CD14-positive monocyte (primary cell): ENCODE measurements around the gene SLC25A22. TPM values are rescaled to one million over a fixed set of nuclear protein-coding genes. Genes with fewer than 3 reads are reported as not detected.

ENCODE experiments used
- DNase-seq, 3 donors: peaks; one replicate each; pipeline ENCODE4 v3.0.0-alpha.2; 2011 to 2022
- H2AFZ ChIP-seq: 2 replicates; pipeline ENCODE4 v1.6.0; 2012; ENCODE audit warnings: mild to moderate bottlenecking, low read depth, low read length, inconsistent platforms; ENCODE audit not compliant: insufficient read depth, poor library complexity, severe bottlenecking
- H3K27ac ChIP-seq, 2 donors: 1 replicate in 1 of 2; 2 replicates in 1 of 2; pipeline ENCODE4 v1.5.1; 2012 to 2013; ENCODE audit warnings: low read length in 2 of 2, control low read depth in 1 of 2, inconsistent platforms in 1 of 2, low read depth in 1 of 2, mild to moderate bottlenecking in 1 of 2
- H3K27me3 ChIP-seq, 2 donors: one replicate each; pipeline versions ENCODE4 v1.6.0 to v1.6.1; 2011 to 2013; ENCODE audit warnings: low read length in 2 of 2; ENCODE audit not compliant: control insufficient read depth in 2 of 2, insufficient read depth in 2 of 2
- H3K36me3 ChIP-seq, 2 donors: replicated peaks in 1 of 2; 1 replicate in 1 of 2; 2 replicates in 1 of 2; pipeline versions ENCODE4 v1.5.1 to v1.6.1; 2012 to 2013; ENCODE audit warnings: low read length in 2 of 2, control low read depth in 1 of 2, inconsistent platforms in 1 of 2, mild to moderate bottlenecking in 1 of 2; ENCODE audit not compliant: insufficient read depth in 2 of 2, control insufficient read depth in 1 of 2
- H3K4me1 ChIP-seq, 2 donors: 1 replicate in 1 of 2; 2 replicates in 1 of 2; pipeline versions ENCODE4 v1.5.1 to v1.6.1; 2012 to 2013; ENCODE audit warnings: low read length in 2 of 2, control low read depth in 1 of 2, inconsistent platforms in 1 of 2, mild to moderate bottlenecking in 1 of 2, moderate library complexity in 1 of 2; ENCODE audit not compliant: insufficient read depth in 2 of 2, control insufficient read depth in 1 of 2
- H3K4me2 ChIP-seq: replicated peaks from 2 replicates; pipeline ENCODE3; 2012; ENCODE audit warnings: low read length, moderate library complexity, mild to moderate bottlenecking; ENCODE audit not compliant: poor library complexity, severe bottlenecking; ENCODE audit errors: extremely low read depth
- H3K4me3 ChIP-seq, 3 experiments: fragments of 200-600 bp in 1 of 3; sonication (generic) in 1 of 3; replicated peaks in 1 of 3; 1 replicate in 2 of 3; 2 replicates in 1 of 3; pipeline ENCODE4 v1.5.1; 2011 to 2013; ENCODE audit warnings: low read length in 3 of 3, mild to moderate bottlenecking in 3 of 3, control low read depth in 2 of 3, low read depth in 2 of 3, inconsistent platforms in 1 of 3, moderate library complexity in 1 of 3
- H3K79me2 ChIP-seq: 2 replicates; pipeline ENCODE4 v1.6.0; 2012; ENCODE audit warnings: mild to moderate bottlenecking, control low read depth, inconsistent platforms, low read length, moderate library complexity; ENCODE audit not compliant: insufficient read depth
- H3K9ac ChIP-seq: 2 replicates; pipeline ENCODE4 v1.6.0; 2017; ENCODE audit warnings: low read length, mild to moderate bottlenecking; ENCODE audit not compliant: insufficient read depth, poor library complexity, severe bottlenecking
- H3K9me3 ChIP-seq, 2 donors: replicated peaks in 1 of 2; 1 replicate in 1 of 2; 2 replicates in 1 of 2; pipeline versions ENCODE4 v1.5.1 to v1.6.1; 2012 to 2013; ENCODE audit warnings: low read length in 2 of 2, control low read depth in 1 of 2; ENCODE audit not compliant: control insufficient read depth in 1 of 2, insufficient read depth in 1 of 2
- H4K20me1 ChIP-seq: 2 replicates; pipeline ENCODE4 v1.6.0; 2012; ENCODE audit warnings: mild to moderate bottlenecking, low read length, control low read depth, moderate library complexity; ENCODE audit not compliant: insufficient read depth
- H3K27ac Mint-ChIP-seq, 7 donors: one replicate each; pipeline ENCODE4 v1.8.0; 2020; ENCODE audit warnings: mild to moderate bottlenecking in 7 of 7, mixed read lengths in 7 of 7, moderate library complexity in 6 of 7, inconsistent platforms in 2 of 7
- H3K27me3 Mint-ChIP-seq, 3 donors: one replicate each; pipeline ENCODE4 v1.8.0; 2021 to 2022; ENCODE audit warnings: low read depth in 3 of 3, mild to moderate bottlenecking in 3 of 3, mixed read lengths in 3 of 3, moderate library complexity in 3 of 3, inconsistent platforms in 1 of 3
- H3K36me3 Mint-ChIP-seq, 2 donors: one replicate each; pipeline ENCODE4 v1.8.0; 2020; ENCODE audit warnings: mixed read lengths in 2 of 2, inconsistent platforms in 1 of 2, mild to moderate bottlenecking in 1 of 2
- H3K4me1 Mint-ChIP-seq: one replicate; pipeline ENCODE4 v1.8.0; 2020; ENCODE audit warnings: mild to moderate bottlenecking, mixed read lengths
- H3K4me3 Mint-ChIP-seq, 2 donors: one replicate each; pipeline ENCODE4 v1.8.0; 2020; ENCODE audit warnings: mild to moderate bottlenecking in 2 of 2, mixed read lengths in 2 of 2, moderate library complexity in 1 of 2
- H3K9me3 Mint-ChIP-seq, 7 donors: one replicate each; pipeline ENCODE4 v1.8.0; 2020 to 2022; ENCODE audit warnings: mixed read lengths in 7 of 7, mild to moderate bottlenecking in 6 of 7, moderate library complexity in 6 of 7, inconsistent platforms in 2 of 7
- CTCF ChIP-seq: fragments of 200-600 bp; IDR thresholded peaks from one replicate; pipeline ENCODE4 v1.8.0; 2022; ENCODE audit warnings: antibody characterized with exemption, mild to moderate bottlenecking
- WGBS: methylation state at CpG from one replicate; pipeline ENCODE4 v1.1.5; 2013; ENCODE audit warnings: missing lambda C conversion rate; ENCODE audit not compliant: insufficient coverage; 5-methylcytosine and 5-hydroxymethylcytosine counted together
- intact Hi-C, 2 donors: fragments of 100-400 bp; cut with micrococcal nuclease; formaldehyde crosslinking; loops; one replicate each; pipeline versions ENCODE4 v1.15.0 to v1.15.1; 2023
- polyA plus RNA-seq, 3 donors: library from polyadenylated mRNA; depleted of rRNA in 1 of 3; unstranded in 2 of 3; stranded (reverse) in 1 of 3; fragments of 300-500 nt in 2 of 3; fragments of >200 nt in 1 of 3; fragmentation: Illumina TruSeq in 2 of 3; gene quantifications; 1 replicate in 2 of 3; 2 replicates in 1 of 3; pipeline ENCODE4 v1.2.3, GENCODE V29; 2012 to 2021

SLC25A22 gene
- polyA plus RNA-seq, 3 donors, result 4.4 to 20.9 (median 5.6) TPM

- no peak for DNase-seq
- Mint-ChIP-seq H3K4me1 (peaks cover 35% of the 10 kb centered on the region), H3K36me3 (peaks cover 43 to 48% of the 10 kb centered on the region in 2 donors), H3K4me3 (no peak overlapping the region), H3K27me3 (peaks cover 0 to 19% (median 8%) of the 10 kb centered on the region in 3 donors), H3K9me3 (peaks cover 0 to 3% (median 0%) of the 10 kb centered on the region in 7 donors), H3K27ac (peak overlapping the region in 3 of 7 donors; percentile 57 to 74 (median 69))
- Histone ChIP-seq H2AFZ (no peak overlapping the region), H4K20me1 (peaks cover 75% of the 10 kb centered on the region), H3K27me3 (peaks cover 0 to 2% of the 10 kb centered on the region in 2 donors), H3K27ac (peak overlapping the region in 1 of 2 donors; percentile 3), H3K4me1 (peaks cover 37 to 50% of the 10 kb centered on the region in 2 donors), H3K9me3 (no peaks in the 10 kb centered on the region), H3K79me2 (peaks cover 30% of the 10 kb centered on the region), H3K9ac (no peak overlapping the region), H3K4me2 (no peak overlapping the region), H3K36me3 (peaks cover 41 to 46% of the 10 kb centered on the region in 2 donors), H3K4me3 (no peak overlapping the region)
- WGBS, result 96% methylated on average over 19 of the region's 25 CpGs
- TF ChIP-seq CTCF, result peak; percentile 57
- intact Hi-C loops, result loop anchor here in 1 of 2 donors (5.0 kb wide), 1 partner anchor 33 kb away; the partner anchor contains the start of genes PIDD1 and RPLP2
Observed at GRCh38 chr11:839875-840617, 42.0 kb upstream of the SLC25A22 start.

GRCh38 chr11:839280-839623, 41.2 kb upstream of the SLC25A22 start:
- WGBS, result 95% methylated on average over 4 of the region's 5 CpGs
- no peak overlapping the region for H3K27ac ChIP-seq
- H3K4me1 Mint-ChIP-seq, result peaks cover 38% of the 10 kb centered on the region

More at GRCh38 chr11:839280-839623, 41.2 kb upstream of the SLC25A22 start:
- intact Hi-C loops, result no loop called here
- Histone ChIP-seq H3K4me2 (no peak overlapping the region), H4K20me1 (peaks cover 79% of the 10 kb centered on the region), H3K27me3 (peaks cover 0 to 9% of the 10 kb centered on the region in 2 donors), H3K36me3 (peaks cover 41 to 46% of the 10 kb centered on the region in 2 donors), H3K4me1 (peaks cover 37 to 50% of the 10 kb centered on the region in 2 donors), H2AFZ (no peak overlapping the region), H3K9me3 (no peaks in the 10 kb centered on the region), H3K9ac (no peak overlapping the region), H3K4me3 (no peak overlapping the region), H3K79me2 (peaks cover 38% of the 10 kb centered on the region)
- peaks cover 43 to 48% of the 10 kb centered on the region in 2 donors for H3K36me3 Mint-ChIP-seq
- TF ChIP-seq CTCF, result no peak
- peaks cover 0 to 21% (median 9%) of the 10 kb centered on the region in 3 donors for H3K27me3 Mint-ChIP-seq
- DNase-seq, result no peak
- no peak overlapping the region for H3K27ac Mint-ChIP-seq
- H3K4me3 Mint-ChIP-seq, result no peak overlapping the region
- peaks cover 0 to 3% (median 0%) of the 10 kb centered on the region in 7 donors for H3K9me3 Mint-ChIP-seq
